H1 (cell line): ENCODE data around the gene DGKH. TPM values are rescaled to one million over a fixed set of nuclear protein-coding genes. Genes with fewer than 3 reads are reported as not detected.

Source experiments
- CTCF ChIA-PET: fragments of 300-600 bp; sonication (Branson Sonifier 250); formaldehyde crosslinking; loops from one replicate; lab custom pipeline; 2021; ENCODE audit not compliant: partially characterized antibody; lab: Charles Lee
- POLR2A ChIA-PET: fragments of 300-600 bp; sonication (Branson Sonifier 250); formaldehyde crosslinking; loops from one replicate; lab custom pipeline; 2021; ENCODE audit warnings: inconsistent platforms; ENCODE audit not compliant: partially characterized antibody; lab: Charles Lee
- DNase-seq, 2 experiments: peaks; one replicate each; pipeline versions ENCODE4 v3.0.0 to v3.0.0-alpha.2; 2010 to 2022; ENCODE audit warnings: low spot score in 2 of 2, low read depth in 1 of 2, mixed read lengths in 1 of 2
- FAIRE-seq: peaks from 2 replicates; lab custom pipeline; 2011; peaks lifted over from hg19 to GRCh38; lab: Jason Lieb, UNC
- H2AFZ ChIP-seq: 2 replicates; pipeline ENCODE4 v1.8.1; 2012; ENCODE audit warnings: low read length, inconsistent platforms
- H2AK5ac ChIP-seq: 2 replicates; pipeline ENCODE4 v1.6.1; 2013; ENCODE audit warnings: low read depth, low read length
- H2BK120ac ChIP-seq: replicated peaks from 2 replicates; pipeline ENCODE3; 2013; ENCODE audit warnings: low read depth, low read length, inconsistent platforms
- H2BK12ac ChIP-seq: 2 replicates; pipeline ENCODE4 v1.6.1; 2013; ENCODE audit warnings: low read depth, low read length
- H2BK15ac ChIP-seq: 2 replicates; pipeline ENCODE4 v1.6.1; 2013; ENCODE audit warnings: low read length
- H2BK20ac ChIP-seq: 2 replicates; pipeline ENCODE4 v1.6.1; 2013; ENCODE audit warnings: low read length
- H2BK5ac ChIP-seq: 2 replicates; pipeline ENCODE4 v1.6.1; 2013; ENCODE audit warnings: low read depth, low read length
- H3K14ac ChIP-seq: 2 replicates; pipeline ENCODE4 v1.6.1; 2013; ENCODE audit warnings: inconsistent platforms; ENCODE audit not compliant: insufficient read length
- H3K18ac ChIP-seq: 2 replicates; pipeline ENCODE4 v1.6.1; 2013; ENCODE audit warnings: low read length; ENCODE audit errors: extremely low read depth
- H3K23ac ChIP-seq: 2 replicates; pipeline ENCODE4 v1.6.1; 2013; ENCODE audit warnings: inconsistent platforms; ENCODE audit not compliant: insufficient read length
- H3K23me2 ChIP-seq: 2 replicates; pipeline ENCODE4 v1.6.1; 2013; ENCODE audit warnings: low read depth, low read length
- H3K27ac ChIP-seq: 2 replicates; pipeline ENCODE4 v1.6.1; 2011; ENCODE audit warnings: low read depth, low read length, inconsistent platforms
- H3K27me3 ChIP-seq, 4 experiments: replicated peaks in 1 of 4; 1 replicate in 1 of 4; 2 replicates in 3 of 4; pipeline versions ENCODE4 v1.6.1 to v1.8.1; 2011 to 2013; ENCODE audit warnings: low read length in 3 of 4, mild to moderate bottlenecking in 3 of 4, inconsistent platforms in 2 of 4, mixed read lengths in 2 of 4, moderate library complexity in 1 of 4; ENCODE audit not compliant: control insufficient read depth in 3 of 4, insufficient read depth in 3 of 4; ENCODE audit errors: extremely low read depth in 1 of 4
- H3K36me3 ChIP-seq, 4 experiments: 2 replicates each; pipeline versions ENCODE4 v1.6.1 to v1.8.1; 2011 to 2013; ENCODE audit warnings: mild to moderate bottlenecking in 4 of 4, low read length in 3 of 4, moderate library complexity in 2 of 4, control low read depth in 1 of 4, inconsistent platforms in 1 of 4; ENCODE audit not compliant: insufficient read depth in 4 of 4, control insufficient read depth in 2 of 4
- H3K4ac ChIP-seq: replicated peaks from 2 replicates; pipeline ENCODE3; 2013; ENCODE audit warnings: low read length, low read depth, mixed read lengths, inconsistent platforms; ENCODE audit not compliant: insufficient read length
- H3K4me1 ChIP-seq, 4 experiments: replicated peaks in 1 of 4; 1 replicate in 1 of 4; 2 replicates in 3 of 4; pipeline versions ENCODE4 v1.6.1 to v1.8.1; 2011 to 2013; ENCODE audit warnings: low read length in 3 of 4, inconsistent platforms in 2 of 4, mixed read lengths in 1 of 4; ENCODE audit not compliant: insufficient read depth in 4 of 4, control insufficient read depth in 3 of 4
- H3K4me2 ChIP-seq, 2 experiments: 2 replicates each; pipeline versions ENCODE4 v1.6.1 to v1.8.1; 2011 to 2013; ENCODE audit warnings: low read depth in 2 of 2, low read length in 2 of 2, control low read depth in 1 of 2, inconsistent platforms in 1 of 2, mild to moderate bottlenecking in 1 of 2; ENCODE audit not compliant: insufficient read depth in 1 of 2
- H3K4me3 ChIP-seq, 4 experiments: fragments of 200-600, 300-600 bp in 1 of 4; sonication (generic), shearing (Covaris generic), sonication (Bioruptor Twin) in 1 of 4; 2 replicates each; pipeline versions ENCODE4 v1.5.1 to v1.8.1; 2011 to 2016; ENCODE audit warnings: low read length in 4 of 4, low read depth in 3 of 4, control low read depth in 2 of 4, inconsistent platforms in 2 of 4, mild to moderate bottlenecking in 2 of 4, mixed read lengths in 1 of 4, moderate library complexity in 1 of 4; ENCODE audit not compliant: insufficient read depth in 2 of 4; ENCODE audit errors: extremely low read depth in 1 of 4
- H3K56ac ChIP-seq: replicated peaks from 2 replicates; pipeline ENCODE3; 2013; ENCODE audit warnings: low read depth, mild to moderate bottlenecking, mixed read lengths, low read length, inconsistent platforms; ENCODE audit not compliant: insufficient read length
- H3K79me1 ChIP-seq: 2 replicates; pipeline ENCODE4 v1.6.1; 2013; ENCODE audit warnings: low read depth, low read length, control low read depth
- H3K79me2 ChIP-seq, 2 experiments: 2 replicates each; pipeline versions ENCODE4 v1.6.1 to v1.8.1; 2012 to 2013; ENCODE audit warnings: low read length in 2 of 2, mild to moderate bottlenecking in 2 of 2, inconsistent platforms in 1 of 2; ENCODE audit not compliant: insufficient read depth in 2 of 2, control insufficient read depth in 1 of 2
- H3K9ac ChIP-seq, 4 experiments: replicated peaks in 1 of 4; 1 replicate in 1 of 4; 2 replicates in 3 of 4; pipeline versions ENCODE4 v1.6.1 to v1.8.1; 2011 to 2013; ENCODE audit warnings: low read depth in 3 of 4, low read length in 3 of 4, control low read depth in 2 of 4, mild to moderate bottlenecking in 2 of 4, moderate library complexity in 2 of 4, inconsistent platforms in 1 of 4; ENCODE audit errors: extremely low read depth in 1 of 4
- H3K9me3 ChIP-seq, 2 experiments: 2 replicates each; pipeline versions ENCODE4 v1.6.1 to v1.8.1; 2012 to 2013; ENCODE audit warnings: mild to moderate bottlenecking in 2 of 2, moderate library complexity in 2 of 2, control low read depth in 1 of 2, inconsistent platforms in 1 of 2, low read depth in 1 of 2, low read length in 1 of 2, mixed read lengths in 1 of 2; ENCODE audit not compliant: insufficient read depth in 2 of 2
- H4K20me1 ChIP-seq, 2 experiments: replicated peaks in 1 of 2; 2 replicates each; pipeline versions ENCODE3 to v1.8.1; 2011 to 2013; ENCODE audit warnings: inconsistent platforms in 2 of 2, low read length in 2 of 2, mild to moderate bottlenecking in 1 of 2; ENCODE audit not compliant: insufficient read depth in 2 of 2, control insufficient read depth in 1 of 2
- H4K5ac ChIP-seq: 2 replicates; pipeline ENCODE4 v1.6.1; 2013; ENCODE audit warnings: low read length, low read depth, mixed read lengths, inconsistent platforms; ENCODE audit not compliant: insufficient read length
- H4K8ac ChIP-seq: 2 replicates; pipeline ENCODE4 v1.8.0; 2013; ENCODE audit warnings: mild to moderate bottlenecking, moderate library complexity, low read length, inconsistent platforms; ENCODE audit not compliant: insufficient read depth; ENCODE audit errors: extremely low read depth
- H4K91ac ChIP-seq: replicated peaks from 2 replicates; pipeline ENCODE3; 2013; ENCODE audit warnings: low read length, mixed read lengths, inconsistent platforms; ENCODE audit not compliant: insufficient read length
- BACH1 ChIP-seq: IDR thresholded peaks from 2 replicates; pipeline ENCODE4 v1.6.1; 2012; ENCODE audit warnings: low read length, improper control_type of control experiment
- GTF2F1 ChIP-seq: IDR thresholded peaks from 2 replicates; pipeline ENCODE4 v1.6.1; 2012; ENCODE audit warnings: low read depth, low read length, improper control_type of control experiment, borderline replicate concordance
- JUND ChIP-seq: IDR thresholded peaks from 2 replicates; pipeline ENCODE4 v1.6.1; 2011; ENCODE audit warnings: mild to moderate bottlenecking, improper control_type of control experiment, low read length
- KDM1A ChIP-seq: fragments of 200-600, 300-600 bp; sonication (generic); IDR thresholded peaks from 2 replicates; pipeline ENCODE4 v1.7.1; 2016; ENCODE audit warnings: mild to moderate bottlenecking, low read length, borderline replicate concordance
- POLR2AphosphoS5 ChIP-seq: IDR thresholded peaks from 2 replicates; pipeline ENCODE4 v1.6.1; 2011; ENCODE audit warnings: low read depth, low read length
- WGBS, 2 experiments: shearing (Covaris generic) in 1 of 2; methylation state at CpG; one replicate each; pipeline versions ENCODE4 v1.1.6 to v1.1.7; 2013 to 2015; ENCODE audit warnings: low lambda C conversion rate in 2 of 2, mixed read lengths in 2 of 2, inconsistent platforms in 1 of 2, low coverage in 1 of 2, missing lambda C conversion rate in 1 of 2; ENCODE audit not compliant: insufficient replicate concordance in 2 of 2, insufficient coverage in 1 of 2, insufficient read length in 1 of 2; ENCODE audit errors: extremely low coverage in 1 of 2, missing lambda C conversion rate in 1 of 2; 5-methylcytosine and 5-hydroxymethylcytosine counted together
- polyA plus RNA-seq, 7 experiments: library from polyadenylated mRNA; depleted of rRNA in 3 of 7; stranded (reverse) in 5 of 7; unstranded in 2 of 7; fragments of >200 nt in 5 of 7; fragments of 200-250 nt in 2 of 7; gene quantifications; 1 replicate in 5 of 7; 2 replicates in 1 of 7; 4 replicates in 1 of 7; pipeline versions ENCODE4 v1.2.1 to v1.2.3, GENCODE V29; 2011 to 2013; ENCODE audit warnings: missing spikeins in 2 of 7, mixed read lengths in 2 of 7
- total RNA-seq: library from RNA; stranded (reverse); fragmentation: NEBNext Ultra II Directional; extraction: Animal tissue kit (Norgen Biotek cat#: 25700); gene quantifications from 2 replicates; pipeline ENCODE4 v1.2.1, GENCODE V29; 2021
- TF ChIP-seq, protein P1 (sequence below), 3 experiments: IDR thresholded peaks; 1 replicate in 2 of 3; 2 replicates in 1 of 3; pipeline versions ENCODE4 v1.5.1 to v1.6.1; 2011; ENCODE audit warnings: low read length in 3 of 3, mild to moderate bottlenecking in 3 of 3, inconsistent platforms in 2 of 3, low read depth in 1 of 3, moderate library complexity in 1 of 3; ENCODE audit not compliant: insufficient read depth in 1 of 3; ENCODE audit errors: control extremely low read depth in 1 of 3
- TF ChIP-seq, protein P2 (sequence below): IDR thresholded peaks from 2 replicates; pipeline ENCODE4 v1.6.1; 2011; ENCODE audit warnings: low read length, improper control_type of control experiment
- TF ChIP-seq, protein P3 (sequence below): IDR thresholded peaks from 2 replicates; pipeline ENCODE4 v1.6.1; 2012; ENCODE audit warnings: inconsistent platforms

Gene DGKH
- total and polyA plus RNA-seq, 2 of the 8 experiments (the other 6 are each of a cell fraction or from before 2014, with no cell fraction given), result 2.1 to 7.9 TPM

DNA sequence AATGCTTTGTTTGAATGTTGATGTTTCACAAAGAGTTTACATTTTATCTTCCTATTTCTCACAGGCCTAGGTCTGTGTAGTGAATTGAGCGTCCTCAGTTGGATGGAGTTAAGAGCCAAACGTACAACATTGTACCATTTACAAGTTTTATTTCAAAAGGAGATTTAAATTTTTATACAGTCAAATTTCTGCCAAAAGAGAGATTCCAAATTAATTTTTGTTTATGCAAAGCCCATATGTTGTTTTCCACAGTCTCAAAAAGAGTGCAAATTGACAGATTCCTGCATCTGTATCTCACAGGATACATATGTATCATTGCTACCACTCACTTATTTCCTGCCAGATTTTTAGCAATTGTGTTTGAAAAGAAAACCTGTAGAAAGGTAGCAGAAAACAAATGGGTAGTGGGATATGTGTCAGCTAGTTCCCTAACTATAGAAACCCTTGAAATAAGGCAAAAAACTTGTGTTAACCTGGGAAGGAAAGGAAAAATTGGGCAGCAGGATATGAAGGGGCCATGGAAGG lies 46.1 kb downstream of the DGKH start:
- Histone ChIP-seq H4K5ac (no peak overlapping the region), H3K36me3 (no peaks in the 10 kb centered on the region), H3K4me2 (no peak overlapping the region), H4K8ac (no peak overlapping the region), H3K4me1 (no peaks in the 10 kb centered on the region), H3K27ac (no peak overlapping the region), H3K56ac (no peak overlapping the region), H4K91ac (no peak overlapping the region), H2BK12ac (no peak overlapping the region), H2BK20ac (no peak overlapping the region), H3K79me1 (no peaks in the 10 kb centered on the region), H2BK120ac (no peak overlapping the region), H3K18ac (no peak overlapping the region), H3K4ac (no peak overlapping the region), H4K20me1 (no peaks in the 10 kb centered on the region), H2BK15ac (no peak overlapping the region), H3K23me2 (no peaks in the 10 kb centered on the region), H3K9me3 (no peaks in the 10 kb centered on the region), H2BK5ac (no peak overlapping the region), H3K4me3 (no peak overlapping the region), H3K23ac (no peak overlapping the region), H3K27me3 (no peaks in the 10 kb centered on the region), H3K14ac (no peak overlapping the region), H3K9ac (no peak overlapping the region), H2AFZ (no peak overlapping the region), H2AK5ac (no peak overlapping the region), H3K79me2 (no peaks in the 10 kb centered on the region)
- FAIRE-seq, result no peak
- no peak for DNase-seq
- CTCF ChIA-PET, result interaction anchor here (0.6 kb wide), 1 partner anchor 603 kb away, joined by 3 read pairs; no protein-coding TSS in a partner anchor
- POLR2A ChIA-PET, result no interaction called here
- 88% methylated on average over 2 of the region's 2 CpGs; no CpG with 5 or more reads in 1 of the 2 experiments for WGBS, 2 experiments
- TF ChIP-seq POLR2AphosphoS5 (no peak), GTF2F1 (no peak), KDM1A (no peak), BACH1 (no peak), JUND (no peak)
- TF ChIP-seq, protein P1, sequence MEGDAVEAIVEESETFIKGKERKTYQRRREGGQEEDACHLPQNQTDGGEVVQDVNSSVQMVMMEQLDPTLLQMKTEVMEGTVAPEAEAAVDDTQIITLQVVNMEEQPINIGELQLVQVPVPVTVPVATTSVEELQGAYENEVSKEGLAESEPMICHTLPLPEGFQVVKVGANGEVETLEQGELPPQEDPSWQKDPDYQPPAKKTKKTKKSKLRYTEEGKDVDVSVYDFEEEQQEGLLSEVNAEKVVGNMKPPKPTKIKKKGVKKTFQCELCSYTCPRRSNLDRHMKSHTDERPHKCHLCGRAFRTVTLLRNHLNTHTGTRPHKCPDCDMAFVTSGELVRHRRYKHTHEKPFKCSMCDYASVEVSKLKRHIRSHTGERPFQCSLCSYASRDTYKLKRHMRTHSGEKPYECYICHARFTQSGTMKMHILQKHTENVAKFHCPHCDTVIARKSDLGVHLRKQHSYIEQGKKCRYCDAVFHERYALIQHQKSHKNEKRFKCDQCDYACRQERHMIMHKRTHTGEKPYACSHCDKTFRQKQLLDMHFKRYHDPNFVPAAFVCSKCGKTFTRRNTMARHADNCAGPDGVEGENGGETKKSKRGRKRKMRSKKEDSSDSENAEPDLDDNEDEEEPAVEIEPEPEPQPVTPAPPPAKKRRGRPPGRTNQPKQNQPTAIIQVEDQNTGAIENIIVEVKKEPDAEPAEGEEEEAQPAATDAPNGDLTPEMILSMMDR (IDR thresholded peaks at IDR 0.05; ENCODE audit: control extremely low read depth in 1 of 3, insufficient read depth in 1 of 3, low read depth in 1 of 3, low read length in 3 of 3), result no peak
- TF ChIP-seq, protein P2, sequence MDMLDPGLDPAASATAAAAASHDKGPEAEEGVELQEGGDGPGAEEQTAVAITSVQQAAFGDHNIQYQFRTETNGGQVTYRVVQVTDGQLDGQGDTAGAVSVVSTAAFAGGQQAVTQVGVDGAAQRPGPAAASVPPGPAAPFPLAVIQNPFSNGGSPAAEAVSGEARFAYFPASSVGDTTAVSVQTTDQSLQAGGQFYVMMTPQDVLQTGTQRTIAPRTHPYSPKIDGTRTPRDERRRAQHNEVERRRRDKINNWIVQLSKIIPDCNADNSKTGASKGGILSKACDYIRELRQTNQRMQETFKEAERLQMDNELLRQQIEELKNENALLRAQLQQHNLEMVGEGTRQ, result no peak
- TF ChIP-seq, protein P3, sequence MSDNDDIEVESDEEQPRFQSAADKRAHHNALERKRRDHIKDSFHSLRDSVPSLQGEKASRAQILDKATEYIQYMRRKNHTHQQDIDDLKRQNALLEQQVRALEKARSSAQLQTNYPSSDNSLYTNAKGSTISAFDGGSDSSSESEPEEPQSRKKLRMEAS, result no peak
